Activated CD4-positive, alpha-beta memory T cell treated with anti-CD3 and anti-CD28 coated beads, Interleukin-2, amount 10 ng/mL, durations not matched to agents 7 days and 5 days (primary cell): ENCODE data around the gene NDUFB6. TPM values are rescaled to one million over a fixed set of nuclear protein-coding genes. Genes with fewer than 3 reads are reported as not detected.

ENCODE experiments used
- total RNA-seq, 2 experiments: library from RNA; stranded (reverse); gene quantifications; one replicate each; pipeline ENCODE4 v1.2.3, GENCODE V29; 2021

NDUFB6 gene
- total RNA-seq, 2 experiments from 2014 or later: 42.7 to 45.1 TPM

Other genes with a start within 250 kb of the NDUFB6 start
- gene ACO1, start 188.5 kb downstream of the NDUFB6 start, total RNA-seq: 1 to 10 TPM; 6.4 to 6.6 TPM
- 10 to 100 TPM; 32.4 to 33.7 TPM for gene RIGI, start 47.0 kb downstream of the NDUFB6 start, total RNA-seq
- gene SMIM27, start 20.8 kb downstream of the NDUFB6 start, total RNA-seq: 10 to 100 TPM; 27.3 to 30.1 TPM
- gene TOPORS, start 20.6 kb downstream of the NDUFB6 start, total RNA-seq: 10 to 100 TPM; 12.2 to 12.7 TPM
- under 1 TPM in 1 of 2 experiments, not detected in 1; 0.05 TPM for gene TAF1L, start 62.5 kb upstream of the NDUFB6 start, total RNA-seq
- not detected for gene TMEM215, start 210.4 kb upstream of the NDUFB6 start, total RNA-seq